Ramos (cell line): Measurements from ENCODE around the gene MAP3K2.

Experiments
- in situ Hi-C: fragments of 300-500 bp; cut with MboI; formaldehyde crosslinking; loops from one replicate; pipeline ENCODE4 v1.14.3; 2022; ENCODE audit warnings: low sequenced_read_pairs; ENCODE audit not compliant: unreplicated experiment

Gene MAP3K2

GRCh38 chr2:127386764-127387654, 766 bp downstream of the MAP3K2 start:
- in situ Hi-C loops = no loop called here

GRCh38 chr2:127386246-127386645, 1.5 kb downstream of the MAP3K2 start:
- in situ Hi-C loops = no loop called here

GRCh38 chr2:127384529-127384928, 3.2 kb downstream of the MAP3K2 start:
- in situ Hi-C loops = no loop called here

- in situ Hi-C loops = no loop called here
Measured at GRCh38 chr2:127382831-127383230, 4.9 kb downstream of the MAP3K2 start.

- in situ Hi-C loops = no loop called here
Measured at GRCh38 chr2:127381762-127382161, 6.0 kb downstream of the MAP3K2 start.

- in situ Hi-C loops = no loop called here
Measured at GRCh38 chr2:127379712-127380355, 7.9 kb downstream of the MAP3K2 start.

- in situ Hi-C loops = no loop called here
Measured at GRCh38 chr2:127378720-127379119, 9.1 kb downstream of the MAP3K2 start.

GRCh38 chr2:127377262-127377661, 10.5 kb downstream of the MAP3K2 start:
- in situ Hi-C loops = no loop called here

GRCh38 chr2:127376257-127376656, 11.5 kb downstream of the MAP3K2 start:
- in situ Hi-C loops = no loop called here

GRCh38 chr2:127373362-127374083, 14.3 kb downstream of the MAP3K2 start:
- in situ Hi-C loops = no loop called here

GRCh38 chr2:127371037-127371436, 16.7 kb downstream of the MAP3K2 start:
- in situ Hi-C loops = no loop called here

- in situ Hi-C loops = no loop called here
Measured at GRCh38 chr2:127370010-127370409, 17.8 kb downstream of the MAP3K2 start.

- in situ Hi-C loops = no loop called here
Measured at GRCh38 chr2:127365211-127365643, 22.5 kb downstream of the MAP3K2 start.

- in situ Hi-C loops = no loop called here
Measured at GRCh38 chr2:127362971-127363370, 24.8 kb downstream of the MAP3K2 start.

GRCh38 chr2:127361929-127362885, 25.6 kb downstream of the MAP3K2 start:
- in situ Hi-C loops = no loop called here

- in situ Hi-C loops = no loop called here
Measured at GRCh38 chr2:127360242-127360641, 27.5 kb downstream of the MAP3K2 start.

GRCh38 chr2:127359520-127359919, 28.3 kb downstream of the MAP3K2 start:
- in situ Hi-C loops = no loop called here

- in situ Hi-C loops = no loop called here
Measured at GRCh38 chr2:127358971-127359370, 28.8 kb downstream of the MAP3K2 start.

GRCh38 chr2:127358044-127358443, 29.7 kb downstream of the MAP3K2 start:
- in situ Hi-C loops = no loop called here

GRCh38 chr2:127357591-127357990, 30.2 kb downstream of the MAP3K2 start:
- in situ Hi-C loops = no loop called here
